CD4-positive, alpha-beta T cell treated with Interferon gamma for 1 hour (primary cell): Measurements from ENCODE around the gene KLKB1.
"Not testable (repeated sequence)": the region's sequence is repeated elsewhere in the genome, so short reads cannot be mapped to it uniquely, and the experiment has no call there.

ENCODE experiments used
- DNase-seq: peaks from one replicate; pipeline ENCODE4 v3.0.0-alpha.2; 2020

The KLKB1 gene

DNA sequence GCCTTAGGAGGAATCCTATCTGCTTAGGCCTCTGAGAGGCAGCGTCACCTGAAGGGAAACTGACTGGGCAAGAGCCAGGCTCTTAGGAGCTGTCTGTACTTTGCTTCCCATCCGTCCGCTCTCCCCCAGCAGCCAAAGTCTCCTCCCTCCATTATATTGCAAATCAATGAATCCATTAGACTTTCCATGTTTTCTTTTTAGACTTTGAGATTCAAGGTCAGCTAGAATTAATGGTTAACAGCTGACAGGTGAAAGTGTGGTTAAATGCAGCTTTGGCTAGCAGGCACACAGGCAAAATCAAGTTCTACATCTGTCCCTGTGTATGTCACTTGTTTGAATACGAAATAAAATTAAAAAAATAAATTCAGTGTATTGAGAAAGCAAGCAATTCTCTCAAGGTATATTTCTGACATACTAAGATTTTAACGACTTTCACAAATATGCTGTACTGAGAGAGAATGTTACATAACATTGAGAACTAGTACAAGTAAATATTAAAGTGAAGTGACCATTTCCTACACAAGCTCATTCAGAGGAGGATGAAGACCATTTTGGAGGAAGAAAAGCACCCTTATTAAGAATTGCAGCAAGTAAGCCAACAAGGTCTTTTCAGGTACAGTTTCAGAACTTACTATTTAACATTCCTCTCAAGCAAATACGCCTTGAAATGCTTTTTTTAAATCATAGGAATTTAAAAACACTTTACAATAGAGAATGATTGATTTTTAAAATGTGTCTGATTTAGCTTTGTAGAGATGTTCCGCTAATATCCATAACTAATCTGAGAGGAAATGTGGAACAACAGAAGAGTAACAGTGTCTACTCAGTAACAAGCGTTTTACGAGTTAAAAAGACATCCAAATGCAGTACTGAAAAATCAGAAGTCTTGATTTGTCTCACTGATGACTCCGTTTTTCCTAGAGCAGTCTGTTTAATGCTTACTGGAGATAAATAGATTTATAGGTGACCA is 38.7 kb downstream of the KLKB1 start, which contains the start of gene F11:
F11 (plus strand) TSS at position 507 of the 970 bp plus-strand sequence. CDS start 948 bp downstream, outside the sequence.
- DNase-seq = no peak

GRCh38 chr4:186266729-186267456 is 39.6 kb downstream of the KLKB1 start:
- DNase-seq = no peak

GRCh38 chr4:186271081-186271678 is 43.9 kb downstream of the KLKB1 start:
- DNase-seq = no peak

GRCh38 chr4:186272699-186273391 is 45.5 kb downstream of the KLKB1 start:
- no peak for DNase-seq

- not testable (repeated sequence) for DNase-seq
Observed at GRCh38 chr4:186273392-186273789, 46.1 kb downstream of the KLKB1 start.

DNA sequence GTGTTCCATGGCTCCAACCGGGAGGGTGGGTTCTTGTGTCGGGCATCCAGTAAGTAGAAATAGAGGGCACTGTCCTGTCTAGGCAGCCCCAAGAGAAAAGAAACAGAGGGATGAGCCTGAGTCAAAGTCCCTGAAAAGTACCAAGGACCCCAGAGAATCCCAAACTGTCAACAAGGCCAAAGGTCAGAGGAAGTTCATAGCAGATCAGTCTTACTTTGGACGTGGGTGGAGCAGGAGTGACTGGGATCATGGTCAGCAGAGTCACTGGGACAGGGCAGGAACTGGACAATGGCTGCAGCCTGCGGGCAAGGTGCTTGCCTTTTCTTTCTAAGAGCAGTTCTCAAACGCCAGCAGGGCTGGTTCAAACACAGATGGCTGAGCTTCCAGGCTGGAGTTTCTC is 56.0 kb downstream of the KLKB1 start:
- DNase-seq = no peak

GRCh38 chr4:186285147-186285546 is 57.8 kb downstream of the KLKB1 start:
- no peak for DNase-seq

DNA sequence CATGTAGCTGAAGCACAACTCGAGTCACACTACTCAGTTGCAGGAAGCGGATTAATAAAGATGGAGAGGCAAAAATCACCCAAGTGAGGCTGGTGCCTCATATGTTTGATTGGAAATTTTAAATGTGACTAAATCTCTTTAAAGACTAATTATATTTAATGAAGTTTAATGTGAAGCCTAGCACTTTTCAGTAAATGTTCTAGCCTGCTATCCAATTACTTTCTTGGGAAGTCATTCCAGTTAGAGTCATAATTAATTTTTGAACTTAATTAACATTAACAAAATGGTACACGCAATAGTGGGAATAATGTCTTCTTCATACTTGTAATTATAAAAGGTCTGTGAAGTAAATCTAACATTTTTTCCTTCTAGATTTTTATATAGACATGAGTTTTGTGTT is 59.3 kb downstream of the KLKB1 start:
- DNase-seq = no peak

- no peak for DNase-seq
Observed at GRCh38 chr4:186291256-186291890, 64.1 kb downstream of the KLKB1 start.

GRCh38 chr4:186294160-186294559 is 66.9 kb downstream of the KLKB1 start:
- DNase-seq = no peak

DNA sequence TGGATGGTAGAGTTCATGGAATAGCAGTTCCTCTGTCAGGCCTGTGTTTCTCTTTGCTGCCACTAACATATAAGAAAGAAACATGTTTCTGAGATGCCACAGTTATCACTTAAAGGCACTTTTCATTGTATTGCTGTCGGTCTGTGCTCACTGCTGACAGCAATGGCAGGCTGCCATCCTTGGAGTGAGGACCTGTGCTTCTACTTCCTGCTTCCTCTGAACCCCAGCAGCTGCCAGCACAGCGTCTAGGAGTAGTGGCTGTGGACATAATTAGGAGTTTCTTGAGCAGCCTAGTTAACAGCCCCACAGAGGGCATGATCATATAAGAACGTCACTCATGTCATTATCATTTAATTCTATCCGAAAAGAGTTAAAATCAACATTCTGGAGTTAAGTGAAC is 69.2 kb downstream of the KLKB1 start:
- DNase-seq = no peak

- DNase-seq = no peak
Observed at GRCh38 chr4:186297013-186297645, 69.8 kb downstream of the KLKB1 start.

DNA sequence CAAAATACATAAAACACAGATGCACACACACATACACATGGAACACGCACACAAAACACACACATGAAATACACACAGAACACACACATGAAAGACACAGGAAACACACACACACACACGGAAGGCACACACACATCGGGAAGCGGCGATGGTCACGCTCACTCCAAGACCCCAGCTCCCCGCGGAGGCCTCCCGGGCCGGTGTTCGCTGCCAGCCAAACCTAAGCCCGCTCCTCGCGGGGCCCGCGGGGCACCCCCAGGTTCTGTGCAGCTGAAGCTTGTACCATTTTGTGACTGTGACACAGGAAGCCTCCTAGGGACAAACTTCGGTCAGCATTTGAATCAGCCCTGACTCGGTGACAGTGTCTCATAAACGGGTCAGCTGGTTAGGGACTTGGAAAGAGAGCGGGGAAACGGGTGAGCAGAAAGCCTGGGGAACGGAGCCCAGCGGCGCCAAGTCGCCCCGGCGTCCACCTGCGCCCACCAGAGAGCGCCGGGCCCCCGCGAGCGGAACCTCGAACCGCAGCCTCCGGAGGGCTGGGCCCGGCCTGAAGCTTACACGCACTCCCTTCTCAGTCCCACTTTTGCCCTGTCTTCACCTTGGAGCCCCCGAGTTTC is 70.8 kb downstream of the KLKB1 start:
- DNase-seq = no peak

DNA sequence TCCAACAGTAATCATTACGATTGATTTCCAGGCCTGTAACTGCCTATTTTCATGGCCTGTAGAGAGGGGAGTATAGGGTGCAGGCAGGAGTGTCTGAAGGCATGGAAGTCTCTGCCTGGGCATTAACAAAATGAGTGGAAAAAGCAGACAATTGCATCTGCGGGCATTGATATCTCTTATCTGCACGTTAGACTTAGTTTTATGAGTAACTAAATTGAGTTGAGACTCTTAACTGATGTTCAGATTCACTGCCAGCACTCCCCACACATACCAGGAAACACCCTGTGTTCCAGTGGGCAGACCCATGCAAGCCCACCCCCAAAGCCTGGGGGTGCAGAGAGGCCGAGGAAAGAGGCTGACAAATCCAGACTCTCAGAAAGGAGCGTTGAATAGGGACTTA is 72.0 kb downstream of the KLKB1 start:
- DNase-seq = no peak

- DNase-seq = no peak
Observed at GRCh38 chr4:186300659-186301390, 73.5 kb downstream of the KLKB1 start.

- no peak for DNase-seq
Observed at GRCh38 chr4:186304216-186304615, 76.9 kb downstream of the KLKB1 start.

DNA sequence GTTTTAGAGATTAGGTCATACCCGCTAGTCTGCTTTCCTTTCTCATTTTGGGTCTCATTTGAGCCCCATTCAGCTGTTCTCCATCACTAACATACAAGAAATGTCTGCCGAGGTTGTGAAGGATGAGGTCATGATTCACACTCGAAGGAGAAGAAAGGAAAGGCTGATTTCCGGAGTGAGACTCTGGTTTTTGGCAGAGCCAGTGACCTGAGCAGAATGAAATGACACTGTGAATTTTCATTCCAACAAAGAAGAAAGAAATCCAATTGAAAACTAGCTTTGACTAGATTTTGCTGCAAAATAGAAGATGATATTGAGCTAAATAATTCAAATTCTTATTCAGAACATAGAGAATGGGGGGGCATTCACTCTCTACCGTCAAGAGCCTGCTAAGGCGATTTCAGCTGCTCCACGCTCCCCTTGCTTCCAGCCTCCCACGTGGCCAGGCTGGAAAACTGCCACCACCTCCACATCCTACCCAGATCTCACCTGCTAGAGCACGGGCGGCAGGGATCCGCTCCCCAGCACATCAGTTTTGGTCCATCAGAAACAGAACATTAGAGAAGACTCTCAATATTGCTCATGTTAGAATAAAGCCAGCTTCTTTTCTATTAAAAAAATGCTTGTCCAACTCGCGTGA is 77.7 kb downstream of the KLKB1 start:
- DNase-seq = no peak

- DNase-seq = no peak
Observed at GRCh38 chr4:186307497-186307896, 80.2 kb downstream of the KLKB1 start.

DNA sequence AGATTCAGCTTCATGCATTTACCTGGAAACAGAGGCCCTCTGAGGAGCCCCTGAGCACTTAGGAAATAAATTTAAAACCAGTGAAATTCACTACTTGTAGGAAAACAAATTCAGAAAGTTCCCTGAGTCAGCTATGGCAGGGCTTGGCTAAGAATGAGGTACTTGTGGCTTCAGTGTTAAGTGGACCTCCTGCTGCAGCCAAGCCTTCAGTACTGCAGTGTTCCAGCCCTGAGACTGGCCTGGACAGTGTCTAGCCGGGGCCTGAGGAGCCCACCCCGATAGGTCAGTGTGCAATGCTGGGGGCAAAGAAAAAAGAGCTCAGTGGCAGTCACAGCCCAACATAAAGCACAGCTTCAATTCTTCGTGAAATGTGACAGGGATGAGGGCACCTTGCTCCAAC is 80.6 kb downstream of the KLKB1 start:
- no peak for DNase-seq
